HG03108 (cell line): ENCODE data around the gene ZNF614.
A peak's percentile ranks its signal among the peaks of the same experiment; 100 is the strongest.
"Not testable (repeated sequence)": the region's sequence is repeated elsewhere in the genome, so short reads cannot be mapped to it uniquely, and the experiment has no call there.

Experiments used
- ATAC-seq: cut with Tn5 transposase; IDR thresholded peaks from one replicate; pipeline ENCODE4 v1.9.1; 2021; ENCODE audit warnings: moderate library complexity; ENCODE audit not compliant: unreplicated experiment

Gene ZNF614

DNA sequence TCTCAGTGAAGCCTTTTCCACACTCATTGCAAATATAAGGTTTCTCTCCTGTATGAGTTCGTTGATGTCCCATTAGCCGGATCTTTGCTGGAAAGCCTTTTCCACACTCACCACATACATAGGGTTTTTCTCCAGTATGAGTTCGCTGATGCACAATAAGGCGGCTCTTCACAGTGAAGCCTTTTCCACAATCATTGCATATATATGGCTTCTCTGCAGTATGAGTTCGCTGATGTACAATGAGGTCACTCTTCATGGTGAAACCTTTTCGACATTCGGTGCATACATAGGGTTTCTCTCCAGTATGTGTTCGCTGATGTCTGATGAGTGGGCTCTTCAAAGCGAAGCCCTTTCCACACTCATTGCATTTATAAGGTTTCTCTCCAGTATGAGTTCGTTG lies 34.8 kb downstream of the ZNF614 start:
- no peak for ATAC-seq

DNA sequence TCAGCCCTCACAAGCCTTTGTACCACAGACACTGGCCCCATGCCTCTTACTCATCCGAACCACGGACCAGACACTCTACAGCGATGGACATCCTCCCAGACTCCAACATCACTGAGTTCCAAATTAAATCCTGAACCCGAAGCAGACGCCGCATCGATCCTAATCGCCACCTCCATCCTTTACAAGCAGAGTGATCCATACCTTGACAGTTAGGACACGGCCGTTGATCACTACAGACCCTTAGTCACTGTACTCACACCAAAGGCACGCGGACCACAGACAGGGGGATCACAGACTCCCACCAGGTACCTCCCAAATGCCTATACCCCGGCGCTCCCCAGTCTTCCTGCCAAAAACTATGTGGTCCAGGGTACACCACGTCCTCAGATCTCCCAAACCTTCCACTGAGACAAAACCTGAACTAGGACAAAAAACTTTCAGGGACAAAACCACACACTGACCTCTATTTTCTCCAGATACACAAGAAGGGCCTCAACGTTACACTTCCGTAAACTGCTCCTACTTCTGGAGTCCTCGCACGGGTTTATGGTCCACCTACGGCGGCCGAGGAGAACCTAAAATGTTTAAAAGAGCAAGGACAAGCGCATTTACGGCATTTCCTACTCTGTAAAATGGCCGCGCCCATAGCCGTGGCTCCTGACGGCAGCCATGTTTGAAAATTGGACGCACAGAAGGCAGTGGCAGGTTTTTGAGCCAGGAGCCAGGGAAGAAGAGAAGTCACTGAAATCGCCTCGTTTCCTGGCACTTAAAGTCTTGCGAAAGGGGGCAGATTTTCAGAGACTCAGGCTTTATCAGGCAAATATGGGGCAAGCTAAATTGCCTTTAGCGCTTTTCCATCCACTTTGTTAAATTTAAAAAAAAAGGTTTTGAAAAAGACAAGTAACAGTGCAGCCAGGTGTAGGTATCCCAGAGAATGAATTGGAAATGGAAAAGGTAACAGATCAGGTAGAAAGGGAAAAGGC lies 41.6 kb downstream of the ZNF614 start, which contains the start of gene ZNF350:
ZNF350 (minus strand) TSS at position 532 of the 983 bp plus-strand sequence. CDS start 12,480 bp downstream, outside the sequence.
- peak; percentile 87 for ATAC-seq

DNA sequence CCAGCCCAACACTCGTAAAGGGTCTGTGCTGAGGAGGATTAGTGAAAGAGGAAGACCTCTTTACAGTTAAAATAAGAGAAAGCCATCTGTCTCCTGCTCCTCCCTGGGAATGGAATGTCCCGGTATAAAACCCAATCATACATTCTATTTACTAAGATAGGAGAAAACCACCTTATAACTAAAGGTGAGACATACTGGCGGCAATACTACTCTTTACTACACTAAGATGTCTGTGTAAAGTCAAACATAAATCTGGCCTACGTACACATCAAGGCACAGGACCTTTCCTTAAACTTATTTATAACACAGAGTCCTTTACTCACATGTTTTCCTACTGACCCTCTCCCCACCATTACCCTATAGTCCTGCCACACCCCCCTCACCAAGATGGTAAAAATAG lies 44.8 kb downstream of the ZNF614 start:
- no peak for ATAC-seq

DNA sequence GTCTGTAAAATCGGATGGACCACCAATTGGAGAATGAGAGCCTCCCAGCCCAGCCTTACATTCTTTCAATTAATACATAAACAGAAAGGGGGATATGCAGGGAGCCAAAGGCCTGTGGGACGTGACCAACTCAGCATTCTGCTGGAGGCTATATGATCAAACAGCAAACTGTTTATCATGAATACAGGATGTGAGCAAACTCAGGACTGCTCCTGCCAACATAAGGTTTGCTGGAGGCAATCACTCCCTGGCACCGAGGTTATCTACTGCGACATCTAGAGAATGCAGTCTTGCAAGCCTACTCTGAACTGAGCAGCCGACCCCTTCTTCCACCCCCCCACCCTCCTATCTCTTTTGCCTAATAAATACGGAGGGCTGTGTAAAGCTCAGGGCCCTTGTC lies 47.3 kb downstream of the ZNF614 start:
- ATAC-seq: not testable (repeated sequence)

DNA sequence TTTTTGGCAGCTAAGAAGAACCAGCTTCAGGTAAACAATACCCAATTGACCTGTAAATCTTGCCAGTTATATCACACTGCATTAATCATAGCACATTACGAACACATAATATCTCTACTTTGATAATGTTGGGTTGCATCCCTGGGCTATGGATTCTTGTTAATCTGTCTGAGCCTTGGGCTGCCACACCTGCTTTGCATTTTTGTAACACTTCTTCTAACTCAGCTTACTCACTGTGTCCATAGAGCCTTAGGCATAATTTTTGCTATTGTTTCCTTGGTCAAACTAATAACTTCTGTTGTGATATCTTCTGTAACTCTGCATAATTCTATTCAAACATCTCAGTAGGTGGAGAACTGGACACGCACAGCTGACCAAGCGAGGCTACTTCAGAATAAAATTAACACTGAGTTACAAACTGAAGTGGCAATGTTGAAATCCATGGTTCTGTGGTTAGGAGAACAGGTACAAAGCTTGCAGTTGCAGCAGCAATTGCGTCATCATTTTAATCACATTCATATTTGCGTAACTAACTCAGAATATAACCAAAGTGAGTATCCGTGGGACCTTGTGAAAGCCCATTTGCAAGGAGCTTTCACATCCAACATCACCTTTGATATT lies 48.0 kb downstream of the ZNF614 start:
- ATAC-seq: no peak

DNA sequence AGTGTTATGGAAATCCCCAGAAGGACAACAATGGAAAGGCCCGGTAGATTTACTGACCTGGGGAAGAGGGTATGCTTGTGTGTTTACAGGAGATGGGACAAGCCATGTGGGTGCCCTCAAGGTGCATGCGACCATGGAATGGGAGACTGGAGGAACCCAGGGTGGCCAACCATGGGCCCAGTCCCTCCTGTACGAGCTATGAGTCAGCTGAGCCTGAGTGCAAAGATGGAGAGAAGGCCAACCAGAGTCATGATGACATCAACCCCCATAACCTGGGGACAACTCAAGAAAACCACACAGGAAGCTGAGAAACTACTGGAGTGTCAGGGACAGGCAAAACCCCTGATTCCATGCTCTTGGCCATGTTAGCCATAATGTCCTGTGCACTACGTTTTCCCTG lies 49.3 kb downstream of the ZNF614 start:
- no peak for ATAC-seq

DNA sequence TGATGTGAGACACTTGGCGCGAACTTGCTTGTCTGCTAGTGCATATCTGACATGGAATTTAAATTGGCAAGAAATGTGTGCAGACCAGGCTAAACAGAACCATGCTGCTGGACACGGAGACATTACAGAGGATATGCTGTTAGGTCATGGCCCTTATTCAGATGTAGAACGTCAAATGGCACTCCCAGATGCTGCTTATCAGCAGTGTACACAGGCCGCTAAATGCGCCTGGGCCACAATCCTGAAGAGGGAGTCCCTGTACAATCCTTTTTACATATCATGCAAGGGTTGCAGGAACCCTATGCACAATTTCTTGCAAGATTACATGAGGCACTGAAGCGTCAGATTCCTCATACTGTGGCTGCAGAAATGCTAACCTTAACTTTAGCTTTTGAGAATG lies 50.8 kb downstream of the ZNF614 start:
- ATAC-seq: no peak

DNA sequence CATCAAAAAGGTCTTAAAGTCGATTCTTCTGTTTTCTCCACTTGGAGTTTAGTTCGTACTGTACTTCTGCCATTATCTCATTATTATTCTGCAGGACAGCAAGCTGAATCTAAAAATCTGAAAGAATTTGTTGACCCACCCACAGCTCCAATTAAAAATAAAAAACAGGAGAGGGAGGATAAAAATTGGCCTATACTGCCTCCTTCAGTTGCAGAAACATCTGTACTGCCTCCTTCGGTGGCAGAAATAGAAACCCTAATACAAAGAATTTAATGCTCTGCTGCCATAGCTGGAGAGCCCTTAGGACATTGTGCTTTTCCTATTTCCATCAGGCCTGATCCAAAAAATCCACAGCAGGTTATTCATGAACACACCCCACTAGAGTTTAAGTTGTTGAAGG lies 51.3 kb downstream of the ZNF614 start:
- ATAC-seq: no peak

DNA sequence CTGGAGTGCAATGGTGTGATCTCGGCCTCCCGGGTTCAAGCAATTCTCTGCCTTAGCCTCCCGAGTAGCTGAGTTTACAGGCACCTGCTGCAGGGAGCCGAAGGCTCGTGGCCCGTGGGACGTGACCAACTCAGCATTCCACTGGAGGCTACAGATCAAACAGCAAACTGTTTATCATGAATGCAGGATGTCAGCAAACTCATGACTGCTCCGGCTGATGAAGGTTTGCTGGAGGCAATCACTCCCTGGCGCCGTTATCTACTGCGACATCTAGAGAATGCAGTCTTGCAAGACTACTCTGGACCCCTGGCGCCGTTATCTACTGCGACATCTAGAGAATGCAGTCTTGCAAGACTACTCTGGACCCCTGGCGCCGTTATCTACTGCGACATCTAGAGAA lies 52.4 kb downstream of the ZNF614 start:
- not testable (repeated sequence) for ATAC-seq

DNA sequence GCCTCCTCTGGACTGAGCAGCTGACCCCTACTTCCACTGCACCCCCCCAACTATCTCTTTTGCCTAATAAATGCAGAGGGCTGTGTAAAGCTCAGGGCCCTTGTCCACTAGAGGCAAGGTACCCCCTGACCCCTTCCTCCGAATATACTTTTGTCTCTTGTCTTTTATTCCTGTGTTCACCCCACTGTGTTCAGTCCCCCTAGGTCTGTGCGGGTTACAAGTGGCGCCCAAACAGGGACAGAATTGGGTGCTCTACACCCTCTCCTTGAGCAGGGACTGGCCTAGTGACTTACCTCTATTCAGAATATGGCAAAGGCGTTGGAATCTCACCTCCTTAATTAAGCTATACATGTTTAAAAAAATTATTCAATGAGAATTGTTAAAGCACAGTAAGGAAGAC lies 56.6 kb downstream of the ZNF614 start:
- ATAC-seq: no peak

DNA sequence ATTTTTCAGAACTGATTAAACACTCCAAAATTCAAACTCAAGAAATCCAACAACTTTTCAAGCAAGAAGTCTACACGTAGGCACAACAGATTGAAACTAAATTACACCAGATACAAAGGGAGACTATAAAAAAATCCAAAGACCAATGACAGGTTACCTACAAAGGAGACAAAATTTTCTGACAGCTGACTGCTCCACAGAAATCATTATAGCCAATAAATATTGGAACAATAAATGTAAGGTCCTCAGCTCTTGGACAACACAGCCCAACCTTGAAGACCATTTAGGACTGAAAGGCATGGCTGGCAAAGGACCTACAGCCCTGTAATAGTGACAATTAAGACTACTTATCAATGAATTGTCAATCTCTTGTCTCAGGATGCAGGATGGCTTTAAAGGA lies 57.5 kb downstream of the ZNF614 start:
- no peak for ATAC-seq

DNA sequence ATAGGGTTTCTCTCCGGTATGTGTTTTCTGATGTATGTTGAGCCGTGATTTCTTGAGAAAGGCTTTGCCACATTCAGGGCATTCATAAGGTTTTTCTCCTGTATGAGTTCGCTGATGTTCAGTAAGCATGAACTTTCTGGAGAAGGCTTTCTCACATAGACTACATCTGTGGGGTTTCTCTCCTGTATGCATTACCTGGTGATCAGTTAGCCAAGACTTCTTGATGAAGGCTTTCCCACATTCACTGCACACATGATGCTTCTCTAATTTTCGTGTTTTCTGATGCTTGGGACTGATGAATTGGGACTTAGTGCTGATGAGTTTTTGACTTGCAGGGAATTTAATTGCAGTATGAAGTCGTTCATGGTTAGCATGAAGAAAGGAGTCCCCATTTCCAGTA lies 62.6 kb downstream of the ZNF614 start:
- no peak for ATAC-seq
